GM12878 (cell line): Measurements from ENCODE around the gene PRKCE. TPM values are rescaled to one million over a fixed set of nuclear protein-coding genes. Genes with fewer than 3 reads are reported as not detected.
"Not testable (repeated sequence)": the region's sequence is repeated elsewhere in the genome, so short reads cannot be mapped to it uniquely, and the experiment has no call there.

ENCODE experiments used
- ATAC-seq: fragments of 200-7000 bp; cut with Tn5 transposase; 3 replicates; pipeline ENCODE4 v1.9.1; 2020; ENCODE audit warnings: mild to moderate bottlenecking, moderate library complexity
- BruUV-seq: library from RNA; stranded (reverse); fragments of 400-500 nt; replicated peaks from 2 replicates; lab custom pipeline; 2021; lab: Mats Ljungman, UMichigan
- CTCF ChIA-PET: fragments of 300-600 bp; sonication (Branson Sonifier 250); formaldehyde crosslinking; extraction: SDS; loops from one replicate; lab custom pipeline; 2021; ENCODE audit warnings: inconsistent platforms; lab: Yijun Ruan, JAX
- POLR2A ChIA-PET: fragments of 350-600 bp; formaldehyde crosslinking; extraction: SDS; loops from one replicate; lab custom pipeline; 2021; ENCODE audit warnings: inconsistent platforms; lab: Charles Lee
- RAD21 ChIA-PET: fragments of 300-600 bp; sonication (Branson Sonifier 250); formaldehyde crosslinking; loops from one replicate; lab custom pipeline; 2023; ENCODE audit warnings: antibody characterized with exemption; ENCODE audit not compliant: unreplicated experiment; lab: Charles Lee
- SMC1A ChIA-PET: fragments of 300-600 bp; sonication (Branson Sonifier 250); formaldehyde crosslinking; loops from one replicate; lab custom pipeline; 2023; ENCODE audit not compliant: unreplicated experiment, uncharacterized antibody; lab: Charles Lee
- DNase-seq: peaks from one replicate; pipeline ENCODE4 v3.0.0-alpha.2; 2011; ENCODE audit warnings: low read depth, low spot score
- FAIRE-seq: peaks from 3 replicates; lab custom pipeline; 2011; peaks lifted over from hg19 to GRCh38; lab: Jason Lieb, UNC
- H2AFZ ChIP-seq: 2 replicates; pipeline ENCODE4 v1.6.0; 2011; ENCODE audit warnings: low read depth, low read length, control low read depth; ENCODE audit not compliant: control insufficient read depth
- H3K27ac ChIP-seq: 2 replicates; pipeline ENCODE4 v1.5.1; 2011; ENCODE audit warnings: control low read depth; ENCODE audit not compliant: control insufficient read depth, insufficient read depth
- H3K27me3 ChIP-seq, 2 experiments: replicated peaks in 1 of 2; 2 replicates each; pipeline versions ENCODE4 v1.6.0 to v1.6.1; 2011; ENCODE audit warnings: low read length in 1 of 2; ENCODE audit not compliant: control insufficient read depth in 2 of 2, insufficient read depth in 2 of 2
- H3K36me3 ChIP-seq, 2 experiments: 2 replicates each; pipeline ENCODE4 v1.5.1; 2011; ENCODE audit warnings: low read length in 1 of 2; ENCODE audit not compliant: control insufficient read depth in 2 of 2, insufficient read depth in 2 of 2
- H3K4me1 ChIP-seq: 2 replicates; pipeline ENCODE4 v1.6.1; 2011; ENCODE audit warnings: mild to moderate bottlenecking, low read length, moderate library complexity, mixed read lengths; ENCODE audit not compliant: control insufficient read depth, insufficient read depth
- H3K4me2 ChIP-seq: 2 replicates; pipeline ENCODE4 v1.6.0; 2011; ENCODE audit warnings: control low read depth; ENCODE audit not compliant: control insufficient read depth, insufficient read depth
- H3K4me3 ChIP-seq: fragments of 200-600 bp; sonication (generic); 2 replicates; pipeline ENCODE4 v1.5.1; 2016
- H3K79me2 ChIP-seq: 2 replicates; pipeline ENCODE4 v1.6.0; 2011; ENCODE audit warnings: low read length; ENCODE audit not compliant: control insufficient read depth, insufficient read depth
- H3K9ac ChIP-seq: 2 replicates; pipeline ENCODE4 v1.8.0; 2011; ENCODE audit warnings: low read length, control low read depth, mixed read lengths; ENCODE audit not compliant: control insufficient read depth, insufficient read depth
- H3K9me3 ChIP-seq: replicated peaks from 3 replicates; pipeline ENCODE4 v1.5.1; 2011; ENCODE audit warnings: mild to moderate bottlenecking, low read length; ENCODE audit not compliant: control insufficient read depth, insufficient read depth
- H4K20me1 ChIP-seq: 2 replicates; pipeline ENCODE4 v1.6.0; 2011; ENCODE audit not compliant: control insufficient read depth, insufficient read depth
- ETV6 ChIP-seq, 2 experiments: fragments of 450-650 bp in 1 of 2; IDR thresholded peaks in 1 of 2; conservative IDR thresholded peaks in 1 of 2; 2 replicates each; pipeline ENCODE4 v1.6.1; 2014; ENCODE audit warnings: antibody characterized with exemption in 1 of 2, borderline replicate concordance in 1 of 2, low read depth in 1 of 2, mild to moderate bottlenecking in 1 of 2, moderate library complexity in 1 of 2
- NR2F1 ChIP-seq: fragments of 450-650 bp; conservative IDR thresholded peaks from 2 replicates; pipeline ENCODE4 v1.6.1; 2017; ENCODE audit warnings: mild to moderate bottlenecking
- RCOR1 ChIP-seq: conservative IDR thresholded peaks from 2 replicates; pipeline ENCODE4 v1.6.1; 2012; ENCODE audit warnings: low read depth, low read length, improper control_type of control experiment
- RUNX3 ChIP-seq: IDR thresholded peaks from 2 replicates; pipeline ENCODE4 v1.6.1; 2012; ENCODE audit warnings: low read length, inconsistent platforms
- SRF ChIP-seq, 2 experiments: IDR thresholded peaks; 2 replicates each; pipeline ENCODE4 v1.6.1; 2011; ENCODE audit warnings: low read depth in 2 of 2, low read length in 2 of 2, mild to moderate bottlenecking in 1 of 2, moderate library complexity in 1 of 2
- WGBS: methylation state at CpG from one replicate; pipeline ENCODE4 v1.1.6; 2016; ENCODE audit warnings: low lambda C conversion rate; ENCODE audit not compliant: insufficient replicate concordance, insufficient coverage; ENCODE audit errors: missing lambda C conversion rate; 5-methylcytosine and 5-hydroxymethylcytosine counted together
- in situ Hi-C: fragments of 300-500 bp; cut with MboI; formaldehyde crosslinking; loops from 9 replicates; pipeline ENCODE4 v1.14.3; 2018; ENCODE audit warnings: mixed read lengths
- intact Hi-C: fragments of 100-400 bp; cut with micrococcal nuclease; formaldehyde crosslinking; loops from one replicate; pipeline ENCODE4 v1.14.2; 2022; ENCODE audit not compliant: unreplicated experiment
- polyA plus RNA-seq, 11 experiments: library from polyadenylated mRNA; depleted of rRNA in 4 of 11; unstranded in 6 of 11; stranded (reverse) in 5 of 11; fragments of >200 nt; fragmentation: Nextera tagmentation in 4 of 11; fragmentation: Illumina TruSeq in 1 of 11; extraction: Ambion mirVana in 4 of 11; extraction: Trizol in 1 of 11; gene quantifications; 1 replicate in 1 of 11; 2 replicates in 10 of 11; pipeline versions ENCODE4 v1.2.1 to v1.2.3, GENCODE V29; 2011 to 2016; ENCODE audit warnings: inconsistent platforms in 2 of 11, missing spikeins in 2 of 11, low read depth in 1 of 11
- total RNA-seq, 4 experiments: library from RNA; depleted of rRNA in 3 of 4; stranded (reverse); fragments of >200 nt in 3 of 4; fragmentation: Illumina TruSeq in 1 of 4; extraction: Trizol in 1 of 4; gene quantifications; 2 replicates each; pipeline versions ENCODE4 v1.2.1 to v1.2.3, GENCODE V29; 2013 to 2021
- TF ChIP-seq, protein P1 (sequence below): fragments of 450-650 bp; IDR thresholded peaks from 2 replicates; pipeline ENCODE4 v1.6.1; 2017; ENCODE audit warnings: mild to moderate bottlenecking, moderate library complexity

The PRKCE gene
- total and polyA plus RNA-seq, 10 of the 15 experiments (the other 5 are each of a cell fraction or from before 2014, with no cell fraction given), result 2.6 to 28.2 (median 11.3) TPM

DNA sequence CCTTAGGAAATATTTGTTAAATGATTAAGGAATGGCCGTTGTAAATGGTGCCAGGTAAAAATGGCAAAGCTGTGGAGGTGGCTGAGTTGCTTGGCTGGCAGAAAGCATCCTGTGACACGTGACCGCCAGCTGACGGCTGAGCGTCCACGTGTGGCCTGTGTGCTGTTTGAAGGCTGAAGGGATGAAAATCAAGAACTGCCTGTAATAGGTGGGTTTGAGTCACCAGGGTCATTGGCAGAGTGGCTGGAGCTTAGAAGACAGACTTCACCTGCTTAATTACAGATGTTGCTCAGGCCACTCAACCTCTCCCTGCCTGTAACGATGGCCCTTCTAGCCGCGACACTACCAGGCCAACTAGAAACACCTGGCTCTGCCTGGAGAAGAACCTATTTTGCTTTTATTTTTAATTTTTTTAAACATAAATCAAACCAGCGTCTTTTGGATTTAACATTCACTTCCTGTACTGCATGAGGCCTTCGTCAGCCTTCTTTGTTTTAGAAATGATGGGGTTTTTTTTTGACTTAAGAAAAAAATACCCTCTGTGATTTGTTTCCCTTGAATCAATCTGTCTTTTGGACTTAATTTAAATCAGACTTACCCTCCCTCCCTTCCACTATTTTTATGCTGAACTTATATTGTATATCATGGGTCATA, 206.5 kb downstream of the PRKCE start (continued):
- TF ChIP-seq, protein P1, sequence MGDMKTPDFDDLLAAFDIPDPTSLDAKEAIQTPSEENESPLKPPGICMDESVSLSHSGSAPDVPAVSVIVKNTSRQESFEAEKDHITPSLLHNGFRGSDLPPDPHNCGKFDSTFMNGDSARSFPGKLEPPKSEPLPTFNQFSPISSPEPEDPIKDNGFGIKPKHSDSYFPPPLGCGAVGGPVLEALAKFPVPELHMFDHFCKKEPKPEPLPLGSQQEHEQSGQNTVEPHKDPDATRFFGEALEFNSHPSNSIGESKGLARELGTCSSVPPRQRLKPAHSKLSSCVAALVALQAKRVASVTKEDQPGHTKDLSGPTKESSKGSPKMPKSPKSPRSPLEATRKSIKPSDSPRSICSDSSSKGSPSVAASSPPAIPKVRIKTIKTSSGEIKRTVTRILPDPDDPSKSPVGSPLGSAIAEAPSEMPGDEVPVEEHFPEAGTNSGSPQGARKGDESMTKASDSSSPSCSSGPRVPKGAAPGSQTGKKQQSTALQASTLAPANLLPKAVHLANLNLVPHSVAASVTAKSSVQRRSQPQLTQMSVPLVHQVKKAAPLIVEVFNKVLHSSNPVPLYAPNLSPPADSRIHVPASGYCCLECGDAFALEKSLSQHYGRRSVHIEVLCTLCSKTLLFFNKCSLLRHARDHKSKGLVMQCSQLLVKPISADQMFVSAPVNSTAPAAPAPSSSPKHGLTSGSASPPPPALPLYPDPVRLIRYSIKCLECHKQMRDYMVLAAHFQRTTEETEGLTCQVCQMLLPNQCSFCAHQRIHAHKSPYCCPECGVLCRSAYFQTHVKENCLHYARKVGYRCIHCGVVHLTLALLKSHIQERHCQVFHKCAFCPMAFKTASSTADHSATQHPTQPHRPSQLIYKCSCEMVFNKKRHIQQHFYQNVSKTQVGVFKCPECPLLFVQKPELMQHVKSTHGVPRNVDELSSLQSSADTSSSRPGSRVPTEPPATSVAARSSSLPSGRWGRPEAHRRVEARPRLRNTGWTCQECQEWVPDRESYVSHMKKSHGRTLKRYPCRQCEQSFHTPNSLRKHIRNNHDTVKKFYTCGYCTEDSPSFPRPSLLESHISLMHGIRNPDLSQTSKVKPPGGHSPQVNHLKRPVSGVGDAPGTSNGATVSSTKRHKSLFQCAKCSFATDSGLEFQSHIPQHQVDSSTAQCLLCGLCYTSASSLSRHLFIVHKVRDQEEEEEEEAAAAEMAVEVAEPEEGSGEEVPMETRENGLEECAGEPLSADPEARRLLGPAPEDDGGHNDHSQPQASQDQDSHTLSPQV, result no peak
- TF ChIP-seq NR2F1 (no peak), ETV6 (conservative IDR thresholded peaks at IDR 0.05 in 1 of 2, IDR thresholded peaks at IDR 0.05 in 1 of 2; ENCODE audit: borderline replicate concordance in 1 of 2, low read depth in 1 of 2) (no peak), SRF (IDR thresholded peaks at IDR 0.05; ENCODE audit: low read depth in 2 of 2, low read length in 2 of 2) (no peak), RCOR1 (no peak), RUNX3 (peak; percentile 12; the same call in 1 of the 2 replicates)

DNA sequence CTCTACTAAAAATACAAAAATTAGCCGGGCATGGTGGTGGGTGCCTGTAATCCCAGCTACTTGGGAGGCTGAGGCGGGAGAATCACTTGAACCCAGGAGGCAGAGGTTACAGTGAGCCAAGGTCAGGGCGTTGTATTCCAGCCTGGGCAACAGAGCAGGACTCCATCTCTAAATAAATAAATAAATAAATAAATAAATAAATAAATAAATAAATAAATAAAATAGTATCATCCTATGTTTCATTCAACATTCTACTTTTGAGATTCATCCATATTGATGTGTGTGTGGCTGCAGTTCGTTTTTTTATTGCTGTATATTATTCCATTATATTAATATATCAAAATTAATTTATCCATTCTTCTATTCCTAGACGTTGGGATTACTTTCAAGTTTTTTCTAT, 207.4 kb downstream of the PRKCE start:
- ATAC-seq, H4K20me1 ChIP-seq, H3K36me3 ChIP-seq, intact Hi-C loops, DNase-seq, H3K79me2 ChIP-seq, in situ Hi-C loops, H3K9ac ChIP-seq, H3K27me3 ChIP-seq, H3K4me3 ChIP-seq, H3K27ac ChIP-seq, FAIRE-seq, BruUV-seq, H3K9me3 ChIP-seq, H3K4me2 ChIP-seq, H2AFZ ChIP-seq: not testable (repeated sequence)
- CTCF ChIA-PET, result interaction anchor here (1.3 to 2.0 kb wide), 3 partner anchors 15 to 31 kb away, joined by 4 to 6 read pairs (median 4); no protein-coding TSS in a partner anchor
- SMC1A ChIA-PET, result interaction anchor here (0.7 to 12.5 kb wide), 7 partner anchors 8 to 77 kb away, joined by 3 to 246 read pairs (median 5); no protein-coding TSS in a partner anchor
- peaks cover 28% of the 10 kb centered on the region for H3K4me1 ChIP-seq
- RAD21 ChIA-PET, result interaction anchor here (0.6 to 3.5 kb wide), 7 partner anchors 9 to 248 kb away, joined by 3 to 35 read pairs (median 6); no protein-coding TSS in a partner anchor
- POLR2A ChIA-PET, result interaction anchor here (0.6 to 2.0 kb wide), 5 partner anchors 15 to 115 kb away, joined by 3 to 7 read pairs (median 5); no protein-coding TSS in a partner anchor
- 76% methylated on average over 5 of the region's 5 CpGs for WGBS
